ENCODE results near the gene CCDC34.

CCDC34 gene, protein sequence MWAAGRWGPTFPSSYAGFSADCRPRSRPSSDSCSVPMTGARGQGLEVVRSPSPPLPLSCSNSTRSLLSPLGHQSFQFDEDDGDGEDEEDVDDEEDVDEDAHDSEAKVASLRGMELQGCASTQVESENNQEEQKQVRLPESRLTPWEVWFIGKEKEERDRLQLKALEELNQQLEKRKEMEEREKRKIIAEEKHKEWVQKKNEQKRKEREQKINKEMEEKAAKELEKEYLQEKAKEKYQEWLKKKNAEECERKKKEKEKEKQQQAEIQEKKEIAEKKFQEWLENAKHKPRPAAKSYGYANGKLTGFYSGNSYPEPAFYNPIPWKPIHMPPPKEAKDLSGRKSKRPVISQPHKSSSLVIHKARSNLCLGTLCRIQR

DNA sequence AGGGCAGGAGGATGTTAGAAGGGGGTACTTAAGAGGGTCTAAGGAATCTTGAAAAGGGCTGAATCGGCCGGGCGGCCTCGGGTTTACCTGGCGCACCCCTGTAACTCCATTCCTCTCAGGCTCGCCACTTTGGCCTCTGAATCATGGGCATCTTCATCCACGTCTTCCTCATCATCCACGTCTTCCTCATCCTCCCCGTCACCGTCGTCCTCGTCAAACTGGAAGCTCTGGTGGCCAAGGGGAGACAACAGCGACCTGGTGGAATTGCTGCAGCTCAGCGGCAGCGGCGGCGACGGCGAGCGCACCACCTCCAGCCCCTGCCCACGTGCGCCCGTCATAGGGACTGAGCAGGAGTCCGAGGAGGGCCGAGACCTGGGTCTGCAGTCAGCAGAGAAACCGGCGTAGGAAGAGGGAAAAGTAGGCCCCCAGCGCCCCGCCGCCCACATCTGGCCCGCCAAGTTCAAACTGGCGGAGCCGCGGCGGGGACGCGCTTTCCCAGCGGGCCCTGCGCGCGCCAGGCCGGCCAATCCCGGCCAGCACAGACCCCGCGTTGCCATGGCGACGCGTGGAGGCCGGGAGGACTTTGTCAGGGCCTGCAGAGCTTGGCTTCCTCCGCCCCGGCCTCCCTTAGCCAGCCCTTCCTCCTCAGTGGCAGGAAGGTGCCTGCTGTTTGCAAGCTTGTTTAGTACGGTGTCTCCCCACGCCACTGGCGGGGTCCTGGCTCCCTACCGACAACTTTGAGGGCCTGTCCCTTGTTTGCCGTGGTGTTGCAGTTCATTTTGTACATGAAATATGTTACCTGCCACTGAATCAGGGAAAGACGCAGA is at the start of gene CCDC34:
TSS of gene CCDC34 (minus strand) at position 467 of the 827 bp plus-strand sequence. CDS start at position 446, 21 bp downstream.
- peak; percentile 95 for DNase-seq

- DNase-seq: no peak
Measured at GRCh38 chr11:27412192-27412691, 49.2 kb upstream of the CCDC34 start.

DNA sequence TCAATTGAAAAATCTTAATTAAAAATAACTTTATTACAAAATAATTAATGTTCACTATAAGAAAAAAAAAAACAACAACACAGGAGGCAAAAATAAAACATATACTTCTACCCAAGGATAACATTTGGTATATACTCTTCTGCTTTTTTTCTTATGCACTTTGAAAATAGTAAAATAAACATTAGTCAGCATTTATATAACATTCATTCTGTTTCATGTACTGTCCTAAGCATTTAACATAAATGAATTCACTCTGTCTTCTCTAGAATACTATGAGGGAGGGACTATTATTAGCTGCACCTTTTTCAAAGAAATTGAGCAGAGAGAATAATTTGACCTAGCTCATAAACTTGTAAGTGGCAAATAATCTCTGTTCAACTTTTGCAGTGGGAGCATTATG is 48.3 kb upstream of the CCDC34 start:
- no peak for DNase-seq

DNA sequence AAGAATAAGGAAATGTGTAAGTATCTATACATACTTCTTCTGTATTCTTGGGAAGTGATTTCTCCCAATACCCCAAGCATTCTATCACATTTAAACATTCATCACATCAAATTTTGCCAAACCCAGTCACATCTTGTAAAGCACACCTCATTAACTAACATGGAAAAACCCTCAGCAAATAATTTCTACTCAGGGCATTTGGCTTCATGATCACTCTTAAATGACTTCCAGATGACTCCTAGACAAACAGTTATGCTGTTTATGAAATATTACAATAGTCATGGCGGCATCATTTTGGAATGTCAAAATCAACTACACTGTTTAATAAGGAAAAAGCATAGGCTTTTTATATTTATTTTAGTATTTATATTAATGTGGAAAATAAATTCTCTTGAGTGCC is 47.3 kb upstream of the CCDC34 start:
- DNase-seq: no peak

- no peak for DNase-seq
Measured at GRCh38 chr11:27409742-27410141, 46.7 kb upstream of the CCDC34 start.

DNA sequence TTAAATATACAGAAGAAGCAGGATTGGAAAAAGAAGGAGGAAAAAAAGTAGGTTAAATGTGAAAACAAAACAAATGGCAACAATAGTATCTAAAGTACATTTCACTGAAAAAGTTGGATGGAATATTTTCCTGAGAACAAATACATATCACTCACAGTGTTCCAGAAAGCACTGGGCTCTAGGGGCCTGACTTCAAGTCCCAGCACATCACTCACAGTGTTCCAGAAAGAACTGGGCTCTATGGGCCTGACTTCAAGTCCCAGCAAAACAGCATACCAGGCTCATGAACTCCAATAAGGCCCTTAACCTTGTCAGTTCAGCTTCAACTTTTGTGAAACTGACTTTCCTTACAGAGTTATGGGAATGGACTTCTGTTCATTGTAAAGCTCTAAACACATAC is 46.0 kb upstream of the CCDC34 start:
- no peak for DNase-seq

GRCh38 chr11:27408246-27408800 is 45.3 kb upstream of the CCDC34 start:
- DNase-seq: no peak

- no peak for DNase-seq
Measured at GRCh38 chr11:27406498-27407354, 43.7 kb upstream of the CCDC34 start.

GRCh38 chr11:27405134-27405533 is 42.1 kb upstream of the CCDC34 start:
- DNase-seq: no peak

DNA sequence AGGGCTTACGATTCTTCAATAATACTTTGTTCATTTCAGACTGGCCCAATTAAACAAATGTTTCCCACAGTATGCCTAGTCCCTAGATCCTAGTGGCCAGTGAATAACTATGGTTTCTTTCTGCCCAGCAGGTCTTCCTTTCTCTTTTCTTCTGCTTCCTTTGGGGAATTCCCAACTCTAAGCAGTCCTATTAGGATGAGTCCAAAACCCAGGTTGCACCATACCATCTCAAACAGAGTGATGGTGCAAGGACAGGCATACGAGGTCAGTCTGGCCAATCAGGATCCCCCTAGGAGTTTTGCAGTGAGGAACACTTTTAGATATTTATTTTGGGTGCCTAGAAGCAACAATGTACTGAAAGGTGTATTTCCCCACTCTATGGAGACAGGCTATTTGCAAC is 41.4 kb upstream of the CCDC34 start:
- no peak for DNase-seq

GRCh38 chr11:27403195-27403594 is 40.2 kb upstream of the CCDC34 start:
- no peak for DNase-seq

GRCh38 chr11:27402450-27402849 is 39.4 kb upstream of the CCDC34 start:
- no peak for DNase-seq

GRCh38 chr11:27401833-27402316 is 38.9 kb upstream of the CCDC34 start:
- no peak for DNase-seq

- no peak for DNase-seq
Measured at GRCh38 chr11:27401280-27401832, 38.3 kb upstream of the CCDC34 start.

GRCh38 chr11:27398400-27398770 is 35.4 kb upstream of the CCDC34 start:
- no peak for DNase-seq

- DNase-seq: no peak
Measured at GRCh38 chr11:27397624-27398399, 34.8 kb upstream of the CCDC34 start.

DNA sequence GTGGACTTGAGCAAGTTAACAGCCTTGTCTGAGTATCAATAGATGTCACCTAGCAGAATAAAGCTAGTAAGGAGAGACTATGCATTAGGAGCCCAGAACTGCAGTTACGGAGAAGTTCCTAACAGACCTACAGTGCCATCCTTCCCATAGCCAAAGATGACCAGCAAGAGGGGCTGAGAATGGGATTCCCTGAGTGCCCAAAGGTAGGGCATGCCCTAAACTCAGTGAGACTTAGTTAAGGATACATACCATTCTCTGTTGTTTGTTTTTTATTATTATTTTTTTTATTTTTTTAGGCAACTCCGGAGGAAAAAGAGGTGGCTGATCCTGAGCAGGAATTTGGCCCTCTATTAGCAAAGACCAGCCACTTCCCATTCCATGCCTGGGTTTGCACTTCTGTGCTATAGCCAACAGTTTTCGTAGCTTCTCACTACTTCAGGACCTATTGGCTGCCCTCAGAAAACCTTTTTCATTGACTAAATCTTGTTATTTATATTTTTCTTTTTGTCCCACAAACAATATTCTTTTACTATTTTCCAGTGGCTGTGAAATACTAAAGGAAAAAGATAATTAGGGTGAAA is 33.3 kb upstream of the CCDC34 start:
- DNase-seq: no peak

DNA sequence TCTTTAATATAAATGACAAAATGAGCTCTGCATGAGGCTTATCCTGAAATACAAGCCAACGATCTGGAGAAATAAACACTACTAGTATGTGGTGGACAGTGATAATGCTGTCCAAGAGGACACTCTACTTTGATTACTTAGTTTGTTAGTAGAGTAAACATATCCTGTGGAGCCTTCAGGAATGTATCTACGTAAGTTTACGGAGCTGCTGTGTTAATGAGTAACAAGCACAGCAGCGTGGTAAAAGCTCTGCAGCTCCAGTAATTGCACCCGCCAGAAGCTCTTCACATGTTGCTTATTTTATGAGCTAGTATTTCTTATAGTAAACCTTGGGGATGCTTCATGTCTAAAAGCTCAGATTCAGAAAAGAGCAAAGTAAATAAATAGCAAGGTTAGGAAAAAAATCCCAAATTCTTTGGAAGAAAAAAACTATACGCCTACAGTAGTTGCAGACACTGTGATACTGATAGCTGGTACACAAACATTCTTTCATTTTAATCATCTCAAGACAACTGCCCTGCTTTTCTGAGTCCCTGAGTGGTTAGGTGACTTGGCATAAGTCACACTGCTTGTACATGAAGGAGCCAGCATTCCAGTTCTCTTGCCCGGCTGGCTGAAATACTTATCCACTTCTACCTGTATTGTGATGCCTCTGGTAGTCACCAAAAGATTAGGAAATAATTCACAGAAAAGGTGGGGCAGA is 32.7 kb upstream of the CCDC34 start:
- peak; percentile 42 for DNase-seq

- no peak for DNase-seq
Measured at GRCh38 chr11:27394781-27395228, 31.8 kb upstream of the CCDC34 start.

Data from EL (cell line).